Measurements from ENCODE around the gene SLC28A1.

The SLC28A1 gene

GRCh38 chr15:84949845-84950569 lies 65.5 kb downstream of the SLC28A1 start:
- no peak for TF ChIP-seq CTCF (IDR thresholded peaks at IDR 0.05; ENCODE audit: extremely low read depth, missing control alignments)
- DNase-seq (ENCODE audit: low spot score), result no peak

DNA sequence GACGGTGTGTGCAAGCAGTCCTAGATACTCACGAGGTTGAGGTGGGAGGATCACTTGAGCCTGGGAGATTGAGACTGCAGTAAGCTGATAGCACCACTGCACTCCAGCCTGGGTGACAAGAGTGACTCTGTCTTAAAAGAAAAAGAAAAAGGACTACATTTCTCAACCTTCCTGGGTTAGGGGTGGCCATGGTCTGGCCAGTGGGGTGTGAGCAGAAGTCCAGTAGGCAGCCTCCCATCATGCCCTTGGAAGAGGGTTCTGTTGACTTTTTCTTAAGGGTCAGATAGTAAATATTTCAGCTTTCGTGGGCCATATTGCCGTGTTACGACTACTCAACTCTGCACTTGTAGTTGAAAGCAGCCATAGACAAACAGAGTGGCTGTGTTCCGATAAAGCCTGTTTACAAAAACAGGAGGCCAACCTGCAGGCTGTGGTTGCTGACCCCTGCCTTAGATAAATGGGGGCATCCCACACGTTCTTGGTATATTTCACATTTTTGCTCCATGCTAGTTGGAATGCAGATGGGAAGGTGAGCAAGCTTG lies 66.2 kb downstream of the SLC28A1 start:
- no peak for TF ChIP-seq CTCF (IDR thresholded peaks at IDR 0.05; ENCODE audit: extremely low read depth, missing control alignments)
- no peak for DNase-seq (ENCODE audit: low spot score)

GRCh38 chr15:84951736-84952135 lies 67.3 kb downstream of the SLC28A1 start:
- TF ChIP-seq CTCF (IDR thresholded peaks at IDR 0.05; ENCODE audit: extremely low read depth, missing control alignments), result no peak
- DNase-seq (ENCODE audit: low spot score), result no peak

DNA sequence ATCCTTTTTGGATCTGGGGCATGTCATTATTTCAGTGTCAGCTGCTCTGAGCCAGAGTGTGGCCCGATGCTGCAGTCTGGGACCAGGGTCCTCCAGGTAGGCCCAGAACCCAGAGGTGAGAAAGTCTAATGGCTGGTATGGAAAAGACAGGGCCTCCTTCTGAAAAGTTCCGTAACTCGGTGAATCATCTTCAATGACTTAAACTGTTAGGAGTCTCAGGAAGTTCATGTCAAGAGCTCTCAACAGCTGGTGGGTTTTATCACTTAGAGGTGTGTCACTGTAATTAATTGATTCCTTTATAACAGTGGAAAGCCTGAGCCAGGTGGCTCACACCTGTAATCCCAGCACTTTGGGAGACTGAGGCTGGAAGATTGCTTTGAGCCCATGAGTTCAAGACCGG lies 68.7 kb downstream of the SLC28A1 start:
- DNase-seq (ENCODE audit: low spot score), result no peak
- TF ChIP-seq CTCF (IDR thresholded peaks at IDR 0.05; ENCODE audit: extremely low read depth, missing control alignments), result no peak

GRCh38 chr15:84953726-84954125 lies 69.3 kb downstream of the SLC28A1 start:
- DNase-seq (ENCODE audit: low spot score), result no peak
- no peak for TF ChIP-seq CTCF (IDR thresholded peaks at IDR 0.05; ENCODE audit: extremely low read depth, missing control alignments)

GRCh38 chr15:84955089-84955848 lies 70.8 kb downstream of the SLC28A1 start:
- TF ChIP-seq CTCF (IDR thresholded peaks at IDR 0.05; ENCODE audit: extremely low read depth, missing control alignments), result peak; percentile 57
- peak; percentile 55 for DNase-seq (ENCODE audit: low spot score)

GRCh38 chr15:84956199-84956598 lies 71.7 kb downstream of the SLC28A1 start:
- TF ChIP-seq CTCF (IDR thresholded peaks at IDR 0.05; ENCODE audit: extremely low read depth, missing control alignments), result no peak
- no peak for DNase-seq (ENCODE audit: low spot score)
